Gastrocnemius medialis (tissue), 4 donors: Measurements from ENCODE around the gene NRG3. TPM values are rescaled to one million over a fixed set of nuclear protein-coding genes. Genes with fewer than 3 reads are reported as not detected.

Experiments
- ATAC-seq, 2 donors: fragments of 150-250 bp; one replicate each; pipeline ENCODE4 v1.9.1; 2016
- DNase-seq, 2 donors: peaks; one replicate each; pipeline ENCODE4 v3.0.0-alpha.2; 2019
- H3K27ac ChIP-seq, 4 donors: fragments of 200-600 bp; sonication (generic); 1 replicate in 1 of 4; 2 replicates in 3 of 4; pipeline ENCODE4 v1.5.1; 2016 to 2018; ENCODE audit warnings: mild to moderate bottlenecking in 2 of 4, moderate library complexity in 1 of 4
- H3K27me3 ChIP-seq, 3 donors: fragments of 200-600 bp; sonication (generic) in 2 of 3; 1 replicate in 1 of 3; 2 replicates in 2 of 3; pipeline versions ENCODE4 v1.5.1 to v1.6.0; 2016 to 2019; ENCODE audit warnings: mild to moderate bottlenecking in 1 of 3, moderate library complexity in 1 of 3
- H3K36me3 ChIP-seq, 2 donors: fragments of 200-600 bp; sonication (generic) in 1 of 2; one replicate each; pipeline ENCODE4 v1.5.1; 2017 to 2018
- H3K4me1 ChIP-seq, 2 donors: fragments of 200-600 bp; sonication (generic) in 1 of 2; one replicate each; pipeline ENCODE4 v1.5.1; 2016 to 2017; ENCODE audit warnings: mild to moderate bottlenecking in 2 of 2
- H3K4me3 ChIP-seq, 4 donors: fragments of 200-600 bp; sonication (generic) in 3 of 4; 1 replicate in 1 of 4; 2 replicates in 3 of 4; pipeline ENCODE4 v1.5.1; 2016 to 2019; ENCODE audit warnings: mild to moderate bottlenecking in 2 of 4
- H3K9me3 ChIP-seq, 3 donors: fragments of 200-600 bp; sonication (generic) in 2 of 3; 1 replicate in 1 of 3; 2 replicates in 2 of 3; pipeline ENCODE4 v1.5.1; 2016 to 2019
- POLR2A ChIP-seq, 2 donors: fragments of 450-650 bp; IDR thresholded peaks; one replicate each; pipeline ENCODE4 v1.6.1; 2017; ENCODE audit warnings: antibody characterized with exemption in 2 of 2, mild to moderate bottlenecking in 2 of 2, moderate library complexity in 2 of 2
- in situ Hi-C, 4 donors: fragments of 200-750 bp; cut with MboI; loops; one replicate each; pipeline versions ENCODE4 v1.15.0 to v1.8.0; 2017; ENCODE audit warnings: low sequenced_read_pairs in 4 of 4
- intact Hi-C: fragments of 100-400 bp; cut with DNase I; formaldehyde crosslinking; loops from one replicate; pipeline ENCODE4 v1.15.1; 2023; ENCODE audit warnings: low total_unique reads
- total RNA-seq, 4 donors: library from RNA; depleted of rRNA; stranded (reverse); fragments of >200 nt; gene quantifications; one replicate each; pipeline versions ENCODE4 v1.1.0 to v1.2.3, GENCODE V29; 2016
- TF ChIP-seq, protein P1 (sequence below), 5 experiments: fragments of 450-650 bp in 3 of 5; fragments of 200-600 bp in 2 of 5; sonication (generic) in 2 of 5; IDR thresholded peaks in 4 of 5; conservative IDR thresholded peaks in 1 of 5; 1 replicate in 4 of 5; 2 replicates in 1 of 5; pipeline ENCODE4 v1.5.1; 2016 to 2019; ENCODE audit warnings: antibody characterized with exemption in 5 of 5, mild to moderate bottlenecking in 3 of 5, moderate library complexity in 3 of 5

Gene NRG3
- total RNA-seq, 4 donors from 2014 or later, result not detected

DNA sequence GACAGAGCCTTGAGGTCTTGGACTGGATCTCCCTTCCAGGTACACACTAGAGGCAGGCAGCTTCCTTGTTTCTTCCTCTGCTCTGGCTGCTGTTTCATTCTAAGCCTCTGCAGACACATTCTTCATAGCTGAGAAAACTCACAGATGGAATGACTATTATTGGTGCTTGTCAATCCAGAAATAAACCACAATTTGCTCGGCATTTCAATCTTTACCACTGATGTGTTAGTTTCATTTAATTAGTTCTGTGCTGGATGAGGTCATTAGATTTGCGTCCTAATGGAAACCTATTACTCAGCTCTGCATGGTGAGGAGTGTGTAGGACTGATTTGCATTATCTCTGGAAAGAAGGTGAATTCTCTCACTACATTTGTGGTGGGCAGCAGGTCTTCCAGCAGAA is 392.5 kb downstream of the NRG3 start:
- ATAC-seq (no peak), DNase-seq (no peak)
- Histone ChIP-seq H3K4me1 (no peaks in the 10 kb centered on the region), H3K4me3 (no peak overlapping the region), H3K27ac (no peak overlapping the region), H3K27me3 (no peaks in the 10 kb centered on the region), H3K36me3 (no peaks in the 10 kb centered on the region), H3K9me3 (no peaks in the 10 kb centered on the region)
- in situ Hi-C loops, result no loop called here
- intact Hi-C loops, result no loop called here
- TF ChIP-seq, protein P1, sequence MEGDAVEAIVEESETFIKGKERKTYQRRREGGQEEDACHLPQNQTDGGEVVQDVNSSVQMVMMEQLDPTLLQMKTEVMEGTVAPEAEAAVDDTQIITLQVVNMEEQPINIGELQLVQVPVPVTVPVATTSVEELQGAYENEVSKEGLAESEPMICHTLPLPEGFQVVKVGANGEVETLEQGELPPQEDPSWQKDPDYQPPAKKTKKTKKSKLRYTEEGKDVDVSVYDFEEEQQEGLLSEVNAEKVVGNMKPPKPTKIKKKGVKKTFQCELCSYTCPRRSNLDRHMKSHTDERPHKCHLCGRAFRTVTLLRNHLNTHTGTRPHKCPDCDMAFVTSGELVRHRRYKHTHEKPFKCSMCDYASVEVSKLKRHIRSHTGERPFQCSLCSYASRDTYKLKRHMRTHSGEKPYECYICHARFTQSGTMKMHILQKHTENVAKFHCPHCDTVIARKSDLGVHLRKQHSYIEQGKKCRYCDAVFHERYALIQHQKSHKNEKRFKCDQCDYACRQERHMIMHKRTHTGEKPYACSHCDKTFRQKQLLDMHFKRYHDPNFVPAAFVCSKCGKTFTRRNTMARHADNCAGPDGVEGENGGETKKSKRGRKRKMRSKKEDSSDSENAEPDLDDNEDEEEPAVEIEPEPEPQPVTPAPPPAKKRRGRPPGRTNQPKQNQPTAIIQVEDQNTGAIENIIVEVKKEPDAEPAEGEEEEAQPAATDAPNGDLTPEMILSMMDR (IDR thresholded peaks at IDR 0.05 in 4 of 5, conservative IDR thresholded peaks at IDR 0.05 in 1 of 5), result no peak
- no peak for TF ChIP-seq POLR2A (IDR thresholded peaks at IDR 0.05)

DNA sequence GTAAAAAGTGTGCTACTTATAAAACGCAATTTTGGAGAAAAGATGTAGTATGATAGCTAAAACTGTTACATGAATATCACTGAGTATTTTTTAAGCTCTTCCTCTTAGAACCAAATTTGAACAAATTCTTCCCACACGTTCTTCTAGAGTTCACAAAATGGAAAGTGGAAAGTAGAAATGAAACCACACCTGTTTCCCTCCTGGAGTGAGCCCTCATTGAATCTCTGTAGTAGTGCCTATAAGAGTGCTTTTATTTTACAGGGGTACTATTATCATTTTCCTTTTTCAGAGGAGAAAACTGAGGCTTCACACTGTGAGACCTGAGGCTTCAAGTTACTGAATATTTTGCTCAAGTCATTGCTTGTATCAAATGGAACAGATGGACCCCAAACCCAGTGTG is 393.0 kb downstream of the NRG3 start:
- ATAC-seq, result no peak
- Histone ChIP-seq H3K9me3 (no peaks in the 10 kb centered on the region), H3K4me1 (no peaks in the 10 kb centered on the region), H3K4me3 (no peak overlapping the region), H3K36me3 (no peaks in the 10 kb centered on the region), H3K27me3 (no peaks in the 10 kb centered on the region), H3K27ac (no peak overlapping the region)
- DNase-seq, result no peak
- in situ Hi-C loops, result no loop called here
- intact Hi-C loops, result no loop called here
- TF ChIP-seq, protein P1 (IDR thresholded peaks at IDR 0.05 in 4 of 5, conservative IDR thresholded peaks at IDR 0.05 in 1 of 5), result no peak
- no peak for TF ChIP-seq POLR2A (IDR thresholded peaks at IDR 0.05)

DNA sequence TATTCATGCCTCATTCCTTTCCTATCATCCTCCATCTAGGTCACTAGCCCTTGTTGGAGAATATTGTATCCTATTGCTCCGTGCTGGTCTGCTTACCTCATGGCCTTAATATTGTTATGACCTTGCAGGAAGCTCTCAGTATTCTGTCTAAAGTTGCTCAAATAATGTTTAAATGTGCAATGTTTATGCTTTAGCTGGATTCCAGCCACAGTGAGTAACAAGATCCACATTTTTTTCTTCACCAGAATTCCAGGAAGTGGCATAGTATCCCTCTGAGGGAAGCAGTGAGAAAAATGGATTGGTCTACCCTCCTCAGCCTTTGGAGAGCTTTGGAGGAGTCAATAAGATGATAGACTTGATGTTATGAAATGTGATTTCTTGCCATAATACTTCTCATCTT is 402.6 kb downstream of the NRG3 start:
- TF ChIP-seq, protein P1 (IDR thresholded peaks at IDR 0.05 in 4 of 5, conservative IDR thresholded peaks at IDR 0.05 in 1 of 5), result no peak
- no peak for TF ChIP-seq POLR2A (IDR thresholded peaks at IDR 0.05)
- Histone ChIP-seq H3K4me3 (no peak overlapping the region), H3K27ac (no peak overlapping the region), H3K36me3 (no peaks in the 10 kb centered on the region), H3K9me3 (no peaks in the 10 kb centered on the region), H3K27me3 (no peaks in the 10 kb centered on the region), H3K4me1 (no peaks in the 10 kb centered on the region)
- ATAC-seq (no peak), DNase-seq (no peak)
- in situ Hi-C loops, result no loop called here
- intact Hi-C loops, result no loop called here

DNA sequence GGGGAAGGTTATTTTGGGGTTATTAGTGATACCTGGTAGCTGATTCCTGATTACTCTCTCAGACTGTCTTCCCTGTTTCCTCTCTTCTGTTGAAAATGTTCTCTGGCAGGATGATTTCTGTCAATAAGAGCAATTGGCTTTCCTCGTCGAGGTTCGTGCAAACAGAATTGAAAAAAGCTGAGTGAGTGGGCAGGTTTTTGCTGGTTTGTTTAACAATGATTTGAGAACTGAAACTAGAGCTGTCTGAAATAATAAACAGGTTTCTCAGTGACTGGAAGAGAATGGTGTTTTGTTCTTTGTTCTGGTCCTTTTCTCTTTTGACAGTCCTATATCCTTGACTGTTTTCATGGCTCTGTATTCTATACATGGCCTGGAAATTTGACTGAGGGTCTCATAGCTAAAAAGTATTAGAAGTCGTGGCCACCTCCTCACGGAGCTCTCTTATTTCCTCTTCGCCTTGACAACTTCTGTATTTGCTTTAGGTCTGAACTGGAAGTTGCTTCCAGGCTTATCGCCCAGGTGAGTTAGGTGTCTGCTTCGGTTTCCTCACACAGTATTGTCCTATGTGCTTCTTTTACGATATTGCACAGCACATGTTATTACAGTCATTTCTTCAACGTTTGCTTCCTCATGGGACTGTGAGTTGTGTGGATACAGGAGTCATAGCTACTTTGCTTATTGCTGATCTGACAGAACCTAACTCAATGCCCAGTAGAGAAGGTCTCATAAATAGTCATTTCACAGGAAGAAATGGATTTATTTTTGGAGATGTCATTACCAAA is 403.6 kb downstream of the NRG3 start:
- ATAC-seq (no peak), DNase-seq (no peak)
- Histone ChIP-seq H3K4me1 (no peaks in the 10 kb centered on the region), H3K27ac (no peak overlapping the region), H3K9me3 (no peaks in the 10 kb centered on the region), H3K36me3 (no peaks in the 10 kb centered on the region), H3K4me3 (no peak overlapping the region), H3K27me3 (no peaks in the 10 kb centered on the region)
- in situ Hi-C loops (no loop called here), intact Hi-C loops (no loop called here)
- TF ChIP-seq, protein P1 (IDR thresholded peaks at IDR 0.05 in 4 of 5, conservative IDR thresholded peaks at IDR 0.05 in 1 of 5), result no peak
- no peak for TF ChIP-seq POLR2A (IDR thresholded peaks at IDR 0.05)
